Fibroblast of mammary gland (primary cell): Measurements from ENCODE around the gene TRAPPC3L.

Source experiments
- DNase-seq: peaks from one replicate; pipeline ENCODE4 v3.0.0-alpha.2; 2010; ENCODE audit warnings: low read depth
- H3K4me3 ChIP-seq: 2 replicates; pipeline ENCODE4 v1.5.1; 2011; ENCODE audit warnings: low read depth, mild to moderate bottlenecking, low read length, moderate library complexity; ENCODE audit not compliant: control insufficient read depth
- CTCF ChIP-seq: conservative IDR thresholded peaks from 2 replicates; pipeline ENCODE4 v1.5.1; 2011; ENCODE audit warnings: low read depth, low read length, inconsistent platforms; ENCODE audit not compliant: control insufficient read depth, insufficient read depth

TRAPPC3L gene

GRCh38 chr6:116561377-116562018, 16.0 kb upstream of the TRAPPC3L start:
- peak; percentile 95 for TF ChIP-seq CTCF
- H3K4me3 ChIP-seq: no peak overlapping the region
- peak; percentile 78 for DNase-seq

- no peak overlapping the region for H3K4me3 ChIP-seq
- TF ChIP-seq CTCF: no peak
- no peak for DNase-seq
Measured at GRCh38 chr6:116560130-116560529, 14.6 kb upstream of the TRAPPC3L start.

- H3K4me3 ChIP-seq: no peak overlapping the region
- no peak for TF ChIP-seq CTCF
- DNase-seq: peak; percentile 97
Measured at GRCh38 chr6:116557893-116558292, 12.4 kb upstream of the TRAPPC3L start.

- no peak overlapping the region for H3K4me3 ChIP-seq
- no peak for TF ChIP-seq CTCF
- no peak for DNase-seq
Measured at GRCh38 chr6:116556814-116557415, 11.4 kb upstream of the TRAPPC3L start.

GRCh38 chr6:116556065-116556464, 10.6 kb upstream of the TRAPPC3L start:
- no peak overlapping the region for H3K4me3 ChIP-seq
- TF ChIP-seq CTCF: no peak
- peak; percentile 85 for DNase-seq

GRCh38 chr6:116553451-116553850, 8.0 kb upstream of the TRAPPC3L start, which contains the start of gene CALHM4:
CALHM4 (plus strand) TSS chr6:116553751; CDS start chr6:116553794, 43 bp downstream.
- TF ChIP-seq CTCF: no peak
- no peak within 1 kb of the TSS for H3K4me3 ChIP-seq
- DNase-seq: no peak

- no peak for DNase-seq
- no peak for TF ChIP-seq CTCF
Measured at GRCh38 chr6:116550796-116551195, 5.3 kb upstream of the TRAPPC3L start.

More at GRCh38 chr6:116550796-116551195, 5.3 kb upstream of the TRAPPC3L start:
- H3K4me3 ChIP-seq: no peak overlapping the region
